ENCODE data around the gene TEKT3. TPM values are rescaled to one million over a fixed set of nuclear protein-coding genes. Genes with fewer than 3 reads are reported as not detected.

The TEKT3 gene
- total RNA-seq, 1 donor from 2014 or later, result 3.8 TPM

DNA sequence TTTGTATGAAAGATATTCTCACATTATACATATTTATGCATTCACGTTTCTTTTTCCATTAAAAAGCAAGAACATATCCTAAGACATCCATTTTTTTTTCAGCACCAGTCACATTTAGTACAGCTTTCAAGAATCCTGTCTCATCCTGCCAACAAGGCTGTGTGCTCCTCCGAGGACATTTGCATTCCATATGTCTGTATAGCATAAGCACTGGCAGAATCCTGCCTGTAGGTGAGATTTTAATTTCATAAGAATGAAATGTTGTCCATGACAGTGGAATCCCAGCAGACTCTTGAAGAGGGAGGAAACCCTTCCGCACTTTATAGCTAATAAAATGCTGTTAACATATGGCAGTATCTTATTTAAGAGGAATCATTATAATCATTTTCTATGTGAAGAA, 73.4 kb downstream of the TEKT3 start:
- peaks cover 61% of the 10 kb centered on the region for H3K27me3 Mint-ChIP-seq (ENCODE audit: low read depth)
- H3K36me3 Mint-ChIP-seq, result no peaks in the 10 kb centered on the region
- peaks cover 20% of the 10 kb centered on the region for H3K4me1 Mint-ChIP-seq
- DNase-seq (ENCODE audit: low spot score in 2 of 2, unreplicated experiment in 2 of 2), result no peak
- no peaks in the 10 kb centered on the region for H3K9me3 Mint-ChIP-seq
- H3K27ac Mint-ChIP-seq, result no peak overlapping the region
- H3K4me3 Mint-ChIP-seq, result no peak overlapping the region
- TF ChIP-seq CTCF (IDR thresholded peaks at IDR 0.05; ENCODE audit: unreplicated experiment), result no peak

GRCh38 chr17:15266325-15267125, 74.9 kb downstream of the TEKT3 start:
- Mint-ChIP-seq H3K9me3 (no peaks in the 10 kb centered on the region), H3K4me1 (peaks cover 29% of the 10 kb centered on the region), H3K27ac (no peak overlapping the region), H3K27me3 (ENCODE audit: low read depth) (peaks cover 76% of the 10 kb centered on the region), H3K36me3 (no peaks in the 10 kb centered on the region), H3K4me3 (no peak overlapping the region)
- no peak for TF ChIP-seq CTCF (IDR thresholded peaks at IDR 0.05; ENCODE audit: unreplicated experiment)
- no peak for DNase-seq (ENCODE audit: low spot score in 2 of 2, unreplicated experiment in 2 of 2)

DNA sequence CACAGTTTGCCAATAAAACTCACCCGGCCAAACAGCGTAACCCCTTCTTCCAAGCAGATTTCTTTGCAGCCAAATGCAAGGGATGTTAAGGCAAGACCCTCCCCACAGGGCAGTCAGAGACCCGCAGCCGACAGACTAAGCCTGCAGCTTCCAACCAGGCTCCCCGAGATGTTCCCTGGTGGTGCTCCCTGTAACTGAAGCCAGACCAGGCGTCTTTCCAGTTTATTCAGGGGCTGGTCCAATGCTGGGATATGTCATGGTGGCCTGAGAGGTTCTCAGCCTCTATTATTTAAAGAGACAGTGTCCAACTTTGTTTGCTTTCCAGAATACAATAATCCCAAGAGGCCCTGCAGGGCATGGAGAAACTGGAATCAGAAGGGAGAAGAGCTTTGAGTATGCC, 76.3 kb downstream of the TEKT3 start, which contains the start of gene PMP22:
Gene PMP22, minus strand, starts transcription at position 196 of the 400 bp plus-strand sequence. CDS start 4,599 bp downstream, outside the sequence.
- Mint-ChIP-seq H3K4me1 (peaks cover 36% of the 10 kb centered on the region), H3K27ac (no peak within 1 kb of the TSS), H3K4me3 (peak within 1 kb of the TSS; percentile 85), H3K36me3 (no peaks in the 10 kb centered on the region), H3K27me3 (ENCODE audit: low read depth) (peaks cover 89% of the 10 kb centered on the region), H3K9me3 (no peaks in the 10 kb centered on the region)
- no peak for TF ChIP-seq CTCF (IDR thresholded peaks at IDR 0.05; ENCODE audit: unreplicated experiment)
- DNase-seq (ENCODE audit: low spot score in 2 of 2, unreplicated experiment in 2 of 2), result no peak

GRCh38 chr17:15264542-15264941, 76.9 kb downstream of the TEKT3 start:
- Mint-ChIP-seq H3K27me3 (ENCODE audit: low read depth) (peaks cover 90% of the 10 kb centered on the region), H3K4me1 (peaks cover 38% of the 10 kb centered on the region), H3K4me3 (peak overlapping the region; percentile 85), H3K36me3 (no peaks in the 10 kb centered on the region), H3K27ac (no peak overlapping the region), H3K9me3 (no peaks in the 10 kb centered on the region)
- no peak for DNase-seq (ENCODE audit: low spot score in 2 of 2, unreplicated experiment in 2 of 2)
- TF ChIP-seq CTCF (IDR thresholded peaks at IDR 0.05; ENCODE audit: unreplicated experiment), result no peak

GRCh38 chr17:15263680-15264079, 77.7 kb downstream of the TEKT3 start:
- no peak overlapping the region for H3K27ac Mint-ChIP-seq
- no peak for TF ChIP-seq CTCF (IDR thresholded peaks at IDR 0.05; ENCODE audit: unreplicated experiment)
- H3K9me3 Mint-ChIP-seq, result no peaks in the 10 kb centered on the region
- H3K27me3 Mint-ChIP-seq (ENCODE audit: low read depth), result peaks cover 92% of the 10 kb centered on the region
- no peaks in the 10 kb centered on the region for H3K36me3 Mint-ChIP-seq
- peaks cover 34% of the 10 kb centered on the region for H3K4me1 Mint-ChIP-seq
- H3K4me3 Mint-ChIP-seq, result peak overlapping the region; percentile 85
- no peak for DNase-seq (ENCODE audit: low spot score in 2 of 2, unreplicated experiment in 2 of 2)
